ENCODE results near the gene HOTAIR. TPM values are rescaled to one million over a fixed set of nuclear protein-coding genes. Genes with fewer than 3 reads are reported as not detected.

The HOTAIR gene
- total RNA-seq, 2 donors from 2014 or later = not detected

GRCh38 chr12:53966085-53966384, 8.7 kb downstream of the HOTAIR start:
- no peak overlapping the region for H3K27ac ChIP-seq
- H3K36me3 ChIP-seq = no peaks in the 10 kb centered on the region
- no peak overlapping the region for H3K4me3 ChIP-seq
- no peak for TF ChIP-seq CTCF (IDR thresholded peaks at IDR 0.05)
- H3K9me3 ChIP-seq = no peaks in the 10 kb centered on the region
- H3K27me3 ChIP-seq = peaks cover 73 to 87% of the 10 kb centered on the region in 2 donors
- peaks cover 0 to 15% of the 10 kb centered on the region in 2 donors for H3K4me1 ChIP-seq
- DNase-seq (ENCODE audit: low spot score) = no peak

DNA sequence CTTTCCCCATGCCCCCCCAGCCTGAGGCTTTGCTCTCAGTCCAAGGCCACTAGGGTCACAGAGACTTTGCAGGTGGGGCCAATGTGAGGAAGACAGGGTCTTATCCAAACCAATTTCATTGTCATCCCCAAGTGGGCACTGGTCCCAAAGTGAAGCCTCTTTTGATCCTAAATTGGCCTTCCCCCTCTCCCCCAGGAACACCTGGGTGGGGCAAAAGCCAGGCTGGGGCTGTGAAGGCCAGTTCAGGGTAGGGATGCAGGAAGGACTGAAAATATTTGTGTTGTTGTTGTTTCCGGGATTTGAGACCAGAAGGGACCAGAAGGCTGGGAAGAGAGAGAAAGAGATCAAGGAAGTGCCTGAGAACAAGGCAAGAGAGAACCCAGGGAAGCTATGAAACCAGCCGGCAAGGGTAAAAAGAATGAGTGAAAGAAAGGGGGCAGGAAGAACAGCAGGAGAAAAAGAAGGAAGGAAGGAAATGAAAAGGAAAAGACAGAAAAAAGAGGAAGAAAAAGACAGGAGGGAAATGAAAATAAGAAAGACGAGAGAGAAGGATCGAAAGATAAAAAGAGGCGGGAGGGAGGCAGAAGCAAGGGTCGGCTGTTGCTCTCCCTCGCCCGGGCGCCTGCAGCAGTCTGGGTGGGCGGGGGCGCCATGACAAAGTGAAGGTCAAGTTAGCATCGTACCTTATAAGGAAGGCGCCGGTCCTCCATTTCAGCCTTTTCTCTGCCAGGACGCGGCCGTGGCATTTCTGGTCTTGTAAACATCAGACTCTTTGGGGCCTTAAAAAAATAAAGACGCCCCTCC, 9.3 kb downstream of the HOTAIR start:
- no peaks in the 10 kb centered on the region for H3K9me3 ChIP-seq
- H3K4me1 ChIP-seq = peaks cover 0 to 20% of the 10 kb centered on the region in 2 donors
- no peak overlapping the region for H3K4me3 ChIP-seq
- H3K27me3 ChIP-seq = peaks cover 73 to 88% of the 10 kb centered on the region in 2 donors
- no peak for TF ChIP-seq CTCF (IDR thresholded peaks at IDR 0.05)
- no peak overlapping the region for H3K27ac ChIP-seq
- no peak for DNase-seq (ENCODE audit: low spot score)
- H3K36me3 ChIP-seq = no peaks in the 10 kb centered on the region

DNA sequence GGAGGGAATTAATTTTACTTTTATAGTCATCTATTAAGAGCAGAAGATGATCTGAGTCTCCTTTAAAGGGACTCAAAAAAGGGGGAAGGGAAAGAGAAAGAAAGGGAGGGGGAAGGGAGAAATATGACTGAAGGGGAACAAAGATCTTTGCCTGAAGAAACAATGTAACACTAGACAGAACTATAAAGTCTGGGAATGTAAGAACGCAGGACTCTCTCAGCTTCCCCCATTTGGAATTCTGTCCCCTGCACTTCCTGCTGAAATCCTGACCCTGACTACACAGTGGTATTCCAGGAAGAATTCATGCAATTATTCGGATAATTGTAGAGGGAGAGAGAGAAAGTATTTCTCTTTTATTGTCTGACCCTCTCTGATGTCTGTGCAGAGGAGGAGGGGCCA, 10.4 kb downstream of the HOTAIR start:
- TF ChIP-seq CTCF (IDR thresholded peaks at IDR 0.05) = no peak
- H3K4me1 ChIP-seq = peaks cover 0 to 20% of the 10 kb centered on the region in 2 donors
- no peak for DNase-seq (ENCODE audit: low spot score)
- no peak overlapping the region for H3K4me3 ChIP-seq
- no peaks in the 10 kb centered on the region for H3K36me3 ChIP-seq
- H3K27ac ChIP-seq = no peak overlapping the region
- peaks cover 76 to 83% of the 10 kb centered on the region in 2 donors for H3K27me3 ChIP-seq
- no peaks in the 10 kb centered on the region for H3K9me3 ChIP-seq

GRCh38 chr12:53963434-53964314, 11.1 kb downstream of the HOTAIR start:
- H3K27ac ChIP-seq = no peak overlapping the region
- H3K36me3 ChIP-seq = no peaks in the 10 kb centered on the region
- DNase-seq (ENCODE audit: low spot score) = no peak
- H3K27me3 ChIP-seq = peaks cover 75 to 84% of the 10 kb centered on the region in 2 donors
- no peak for TF ChIP-seq CTCF (IDR thresholded peaks at IDR 0.05)
- peaks cover 0 to 20% of the 10 kb centered on the region in 2 donors for H3K4me1 ChIP-seq
- no peak overlapping the region for H3K4me3 ChIP-seq
- H3K9me3 ChIP-seq = no peaks in the 10 kb centered on the region

- Histone ChIP-seq H3K27ac (no peak overlapping the region), H3K9me3 (no peaks in the 10 kb centered on the region), H3K36me3 (no peaks in the 10 kb centered on the region), H3K27me3 (peaks cover 78 to 84% of the 10 kb centered on the region in 2 donors), H3K4me3 (no peak overlapping the region), H3K4me1 (peaks cover 0 to 20% of the 10 kb centered on the region in 2 donors)
- TF ChIP-seq CTCF (IDR thresholded peaks at IDR 0.05) = no peak
- no peak for DNase-seq (ENCODE audit: low spot score)
Measured at GRCh38 chr12:53963005-53963404, 11.7 kb downstream of the HOTAIR start.
